K562 (cell line): ENCODE data around the gene KRT77. TPM values are rescaled to one million over a fixed set of nuclear protein-coding genes. Genes with fewer than 3 reads are reported as not detected.

ENCODE experiments used
- ATAC-seq: fragments of 200-7000 bp; cut with Tn5 transposase; 3 replicates; pipeline ENCODE4 v1.9.1; 2020; ENCODE audit warnings: moderate library complexity
- BruUV-seq: library from RNA; stranded (reverse); fragments of 400-500 nt; replicated peaks from 2 replicates; lab custom pipeline; 2021; lab: Mats Ljungman, UMichigan
- CTCF ChIA-PET: fragments of 300-600 bp; formaldehyde crosslinking; extraction: SDS; loops from one replicate; lab custom pipeline; 2021; ENCODE audit warnings: low intra/inter-chr PET ratio; lab: Yijun Ruan, JAX
- POLR2A ChIA-PET: fragments of 300-600, 350-650 bp; sonication (Branson Sonifier 250); formaldehyde crosslinking; extraction: SDS; loops from one replicate; lab custom pipeline; 2021; ENCODE audit warnings: antibody characterized with exemption, inconsistent platforms; lab: Yijun Ruan, JAX
- DNase-seq, 4 experiments: peaks; one replicate each; pipeline versions ENCODE4 v3.0.0 to v3.0.0-alpha.2; 2011 to 2018; ENCODE audit warnings: low spot score in 3 of 4, mixed read lengths in 3 of 4; ENCODE audit errors: extremely low read depth in 1 of 4
- FAIRE-seq: peaks from 2 replicates; lab custom pipeline; 2011; peaks lifted over from hg19 to GRCh38; lab: Jason Lieb, UNC
- H2AFZ ChIP-seq: 2 replicates; pipeline ENCODE4 v1.6.0; 2011; ENCODE audit warnings: low read depth, low read length, control low read depth, inconsistent platforms
- H3K27ac ChIP-seq: fragments of 200-600 bp; 3 replicates; pipeline ENCODE4 v1.8.0; 2011; ENCODE audit warnings: low read depth, mild to moderate bottlenecking, control low read depth, inconsistent platforms, low read length, moderate library complexity, mixed read lengths; ENCODE audit errors: extremely low read depth
- H3K27me3 ChIP-seq, 2 experiments: fragments of 300-600 bp in 1 of 2; 2 replicates in 1 of 2; 3 replicates in 1 of 2; pipeline versions ENCODE4 v1.6.0 to v1.8.0; 2011; ENCODE audit warnings: inconsistent platforms in 2 of 2, low read length in 2 of 2, mild to moderate bottlenecking in 1 of 2, mixed read lengths in 1 of 2, moderate library complexity in 1 of 2; ENCODE audit not compliant: control insufficient read depth in 2 of 2, insufficient read depth in 2 of 2
- H3K36me3 ChIP-seq: fragments of 300-600 bp; 3 replicates; pipeline ENCODE4 v1.8.0; 2011; ENCODE audit warnings: mild to moderate bottlenecking, low read length, inconsistent platforms; ENCODE audit not compliant: control insufficient read depth, insufficient read depth
- H3K4me1 ChIP-seq, 2 experiments: fragments of 200-600 bp in 1 of 2; replicated peaks in 1 of 2; 2 replicates in 1 of 2; 3 replicates in 1 of 2; pipeline versions ENCODE4 v1.5.1 to v1.8.0; 2011; ENCODE audit warnings: inconsistent platforms in 2 of 2, low read length in 2 of 2, mild to moderate bottlenecking in 1 of 2, mixed read lengths in 1 of 2, moderate library complexity in 1 of 2; ENCODE audit not compliant: control insufficient read depth in 2 of 2, insufficient read depth in 2 of 2
- H3K4me2 ChIP-seq: 2 replicates; pipeline ENCODE4 v1.6.1; 2011; ENCODE audit warnings: low read length, control low read depth, inconsistent platforms, mixed read lengths; ENCODE audit not compliant: insufficient read depth
- H3K4me3 ChIP-seq: fragments of 200-600 bp; sonication (generic), shearing (Covaris generic); 2 replicates; pipeline ENCODE4 v1.5.1; 2016; ENCODE audit warnings: control low read depth, inconsistent platforms
- H3K79me2 ChIP-seq: fragments of 200-600 bp; 3 replicates; pipeline ENCODE4 v1.8.0; 2011; ENCODE audit warnings: low read length, inconsistent platforms; ENCODE audit not compliant: control insufficient read depth, insufficient read depth
- H3K9ac ChIP-seq, 2 experiments: 2 replicates each; pipeline versions ENCODE4 v1.6.0 to v1.6.1; 2011; ENCODE audit warnings: low read depth in 2 of 2, low read length in 2 of 2, control low read depth in 1 of 2, inconsistent platforms in 1 of 2, mild to moderate bottlenecking in 1 of 2, mixed read lengths in 1 of 2; ENCODE audit not compliant: insufficient read depth in 1 of 2
- H3K9me1 ChIP-seq: one replicate; pipeline ENCODE4 v1.6.0; 2011; ENCODE audit warnings: inconsistent platforms, mild to moderate bottlenecking, low read length, moderate library complexity; ENCODE audit not compliant: control insufficient read depth, insufficient read depth
- H3K9me3 ChIP-seq: replicated peaks from 2 replicates; pipeline ENCODE4 v1.5.1; 2011; ENCODE audit warnings: low read depth, low read length, inconsistent platforms; ENCODE audit not compliant: control insufficient read depth, insufficient read depth
- H4K20me1 ChIP-seq: replicated peaks from 2 replicates; pipeline ENCODE4 v1.6.1; 2011; ENCODE audit warnings: low read length, inconsistent platforms, mixed read lengths; ENCODE audit not compliant: control insufficient read depth, insufficient read depth
- SMAD4 ChIP-seq: fragments of 250-450 bp; sonication (Bioruptor Pico); conservative IDR thresholded peaks from 2 replicates; pipeline ENCODE4 v1.8.0; 2021; ENCODE audit warnings: inconsistent platforms, mild to moderate bottlenecking, moderate library complexity
- ZNF239 ChIP-seq: fragments of 250-450 bp; sonication (Bioruptor Pico); IDR thresholded peaks from 2 replicates; pipeline ENCODE4 v1.4.0; 2020; ENCODE audit warnings: mild to moderate bottlenecking
- WGBS: fragments of 100-300 bp; shearing (Covaris generic); methylation state at CpG from one replicate; pipeline ENCODE4 v1.1.6; 2016; ENCODE audit warnings: low coverage, mixed read lengths; ENCODE audit not compliant: insufficient coverage; ENCODE audit errors: missing lambda C conversion rate; 5-methylcytosine and 5-hydroxymethylcytosine counted together
- in situ Hi-C: fragments of 300-500 bp; cut with MboI; formaldehyde crosslinking; loops from 4 replicates; pipeline ENCODE4 v1.15.0; 2018; ENCODE audit warnings: inconsistent platforms, mixed read lengths
- intact Hi-C: fragments of 100-400 bp; cut with micrococcal nuclease; formaldehyde crosslinking; loops from 2 replicates; pipeline ENCODE4 v1.14.2; 2022
- polyA plus RNA-seq, 8 experiments: library from polyadenylated mRNA; depleted of rRNA in 4 of 8; stranded (reverse) in 5 of 8; unstranded in 3 of 8; fragments of >200 nt; fragmentation: Nextera tagmentation in 2 of 8; fragmentation: Illumina TruSeq in 1 of 8; extraction: Ambion mirVana in 2 of 8; extraction: Trizol in 1 of 8; gene quantifications; 2 replicates each; pipeline versions ENCODE4 v1.2.1 to v1.2.3, GENCODE V29; 2011 to 2014; ENCODE audit warnings: inconsistent platforms in 1 of 8, missing spikeins in 1 of 8
- total RNA-seq, 7 experiments: library from RNA; depleted of rRNA in 6 of 7; stranded (reverse); fragments of >200 nt in 6 of 7; fragmentation: Illumina TruSeq in 2 of 7; extraction: Trizol in 2 of 7; gene quantifications; 2 replicates each; pipeline versions ENCODE4 v1.2.1 to v1.2.3, GENCODE V29; 2011 to 2021; ENCODE audit warnings: low replicate concordance in 1 of 7
- TF ChIP-seq, protein P1 (sequence below): sonication (generic); formaldehyde crosslinking; IDR thresholded peaks from 2 replicates; pipeline ENCODE4 v1.8.1; 2023; ENCODE audit warnings: mild to moderate bottlenecking, missing genetic modification reagents, moderate library complexity
- TF ChIP-seq, protein P2 (sequence below): fragments of 450-650 bp; IDR thresholded peaks from 2 replicates; pipeline ENCODE4 v1.6.1; 2018; ENCODE audit warnings: mild to moderate bottlenecking, low read depth; ENCODE audit not compliant: partially characterized antibody
- TF ChIP-seq, protein P3 (sequence below), 2 experiments: fragments of 450-650 bp; formaldehyde crosslinking in 1 of 2; IDR thresholded peaks; 2 replicates each; pipeline versions ENCODE4 v1.4.0 to v1.6.1; 2014 to 2020; ENCODE audit warnings: mild to moderate bottlenecking in 2 of 2, borderline replicate concordance in 1 of 2, low read depth in 1 of 2
- TF ChIP-seq, protein P4 (sequence below): fragments of 450-650 bp; conservative IDR thresholded peaks from 2 replicates; pipeline ENCODE4 v1.6.1; 2016; ENCODE audit warnings: missing genetic modification characterization, low read depth, mild to moderate bottlenecking, control low read depth, missing compliant biosample characterization

Gene KRT77
- total and polyA plus RNA-seq, 9 of the 15 experiments (the other 6 are each of a cell fraction or from before 2014, with no cell fraction given) = not detected

DNA sequence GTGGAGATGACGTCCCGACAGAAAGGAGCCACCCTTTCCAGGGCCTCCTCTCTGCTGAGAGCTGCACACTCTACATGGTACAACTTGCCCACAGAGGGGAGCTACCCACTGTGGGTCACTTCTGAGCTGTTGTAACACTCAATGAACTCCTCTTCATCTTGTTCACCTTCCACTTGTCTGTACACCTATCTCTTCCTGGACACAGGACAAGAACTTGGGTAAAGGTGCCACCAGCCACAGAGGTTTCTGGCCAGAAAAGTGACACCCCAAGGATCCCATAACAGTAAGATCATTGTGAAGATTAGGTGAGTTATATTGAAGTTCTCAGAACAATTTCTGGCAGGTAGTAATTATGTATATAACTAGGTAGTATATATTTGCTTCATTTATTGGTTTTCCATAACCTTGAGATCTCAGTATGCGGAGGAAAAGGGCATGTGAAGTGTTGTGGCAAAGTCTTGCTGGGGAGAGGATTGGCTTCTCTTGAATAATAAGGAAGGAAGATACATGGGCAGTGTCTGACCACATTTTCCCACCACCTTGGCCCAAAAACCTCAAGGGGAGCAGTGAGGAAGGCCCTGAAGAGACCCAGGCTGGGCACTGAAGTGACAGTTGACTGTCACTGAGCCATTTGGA is 39.6 kb upstream of the KRT77 start:
- Histone ChIP-seq H3K4me3 (no peak overlapping the region), H3K36me3 (no peaks in the 10 kb centered on the region), H3K9me3 (no peaks in the 10 kb centered on the region), H4K20me1 (no peaks in the 10 kb centered on the region; the same call in 1 of the 2 replicates), H3K9ac (no peak overlapping the region), H3K27me3 (peaks cover 0 to 17% of the 10 kb centered on the region in 2 experiments; a peak in 3 of 5 replicates), H3K4me2 (no peak overlapping the region), H3K9me1 (no peaks in the 10 kb centered on the region), H2AFZ (no peak overlapping the region), H3K27ac (no peak overlapping the region), H3K4me1 (peaks cover 0 to 4% of the 10 kb centered on the region in 2 experiments; a peak in 1 of 5 replicates), H3K79me2 (no peaks in the 10 kb centered on the region)
- ATAC-seq (no peak), FAIRE-seq (no peak), DNase-seq (no peak)
- 0% methylated on average over 3 of the region's 3 CpGs for WGBS
- ChIA-PET CTCF (no interaction called here), POLR2A (no interaction called here)
- in situ Hi-C loops (no loop called here), intact Hi-C loops (no loop called here)
- BruUV-seq = no TSS peak
- TF ChIP-seq, protein P1, sequence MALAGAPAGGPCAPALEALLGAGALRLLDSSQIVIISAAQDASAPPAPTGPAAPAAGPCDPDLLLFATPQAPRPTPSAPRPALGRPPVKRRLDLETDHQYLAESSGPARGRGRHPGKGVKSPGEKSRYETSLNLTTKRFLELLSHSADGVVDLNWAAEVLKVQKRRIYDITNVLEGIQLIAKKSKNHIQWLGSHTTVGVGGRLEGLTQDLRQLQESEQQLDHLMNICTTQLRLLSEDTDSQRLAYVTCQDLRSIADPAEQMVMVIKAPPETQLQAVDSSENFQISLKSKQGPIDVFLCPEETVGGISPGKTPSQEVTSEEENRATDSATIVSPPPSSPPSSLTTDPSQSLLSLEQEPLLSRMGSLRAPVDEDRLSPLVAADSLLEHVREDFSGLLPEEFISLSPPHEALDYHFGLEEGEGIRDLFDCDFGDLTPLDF = no peak
- TF ChIP-seq, protein P2, sequence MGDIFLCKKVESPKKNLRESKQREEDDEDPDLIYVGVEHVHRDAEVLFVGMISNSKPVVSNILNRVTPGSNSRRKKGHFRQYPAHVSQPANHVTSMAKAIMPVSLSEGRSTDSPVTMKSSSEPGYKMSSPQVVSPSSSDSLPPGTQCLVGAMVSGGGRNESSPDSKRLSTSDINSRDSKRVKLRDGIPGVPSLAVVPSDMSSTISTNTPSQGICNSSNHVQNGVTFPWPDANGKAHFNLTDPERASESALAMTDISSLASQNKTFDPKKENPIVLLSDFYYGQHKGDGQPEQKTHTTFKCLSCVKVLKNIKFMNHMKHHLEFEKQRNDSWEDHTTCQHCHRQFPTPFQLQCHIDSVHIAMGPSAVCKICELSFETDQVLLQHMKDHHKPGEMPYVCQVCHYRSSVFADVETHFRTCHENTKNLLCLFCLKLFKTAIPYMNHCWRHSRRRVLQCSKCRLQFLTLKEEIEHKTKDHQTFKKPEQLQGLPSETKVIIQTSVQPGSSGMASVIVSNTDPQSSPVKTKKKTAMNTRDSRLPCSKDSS = no peak
- TF ChIP-seq, protein P3, sequence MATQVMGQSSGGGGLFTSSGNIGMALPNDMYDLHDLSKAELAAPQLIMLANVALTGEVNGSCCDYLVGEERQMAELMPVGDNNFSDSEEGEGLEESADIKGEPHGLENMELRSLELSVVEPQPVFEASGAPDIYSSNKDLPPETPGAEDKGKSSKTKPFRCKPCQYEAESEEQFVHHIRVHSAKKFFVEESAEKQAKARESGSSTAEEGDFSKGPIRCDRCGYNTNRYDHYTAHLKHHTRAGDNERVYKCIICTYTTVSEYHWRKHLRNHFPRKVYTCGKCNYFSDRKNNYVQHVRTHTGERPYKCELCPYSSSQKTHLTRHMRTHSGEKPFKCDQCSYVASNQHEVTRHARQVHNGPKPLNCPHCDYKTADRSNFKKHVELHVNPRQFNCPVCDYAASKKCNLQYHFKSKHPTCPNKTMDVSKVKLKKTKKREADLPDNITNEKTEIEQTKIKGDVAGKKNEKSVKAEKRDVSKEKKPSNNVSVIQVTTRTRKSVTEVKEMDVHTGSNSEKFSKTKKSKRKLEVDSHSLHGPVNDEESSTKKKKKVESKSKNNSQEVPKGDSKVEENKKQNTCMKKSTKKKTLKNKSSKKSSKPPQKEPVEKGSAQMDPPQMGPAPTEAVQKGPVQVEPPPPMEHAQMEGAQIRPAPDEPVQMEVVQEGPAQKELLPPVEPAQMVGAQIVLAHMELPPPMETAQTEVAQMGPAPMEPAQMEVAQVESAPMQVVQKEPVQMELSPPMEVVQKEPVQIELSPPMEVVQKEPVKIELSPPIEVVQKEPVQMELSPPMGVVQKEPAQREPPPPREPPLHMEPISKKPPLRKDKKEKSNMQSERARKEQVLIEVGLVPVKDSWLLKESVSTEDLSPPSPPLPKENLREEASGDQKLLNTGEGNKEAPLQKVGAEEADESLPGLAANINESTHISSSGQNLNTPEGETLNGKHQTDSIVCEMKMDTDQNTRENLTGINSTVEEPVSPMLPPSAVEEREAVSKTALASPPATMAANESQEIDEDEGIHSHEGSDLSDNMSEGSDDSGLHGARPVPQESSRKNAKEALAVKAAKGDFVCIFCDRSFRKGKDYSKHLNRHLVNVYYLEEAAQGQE (IDR thresholded peaks at IDR 0.05; ENCODE audit: borderline replicate concordance) = no peak; the same call in 1 of the 2 replicates
- TF ChIP-seq, protein P3 (CRISPR knock-in tag; IDR thresholded peaks at IDR 0.05; ENCODE audit: low read depth) = no peak
- TF ChIP-seq SMAD4 (CRISPR knock-in tag) = no peak
- no peak for TF ChIP-seq ZNF239
- TF ChIP-seq, protein P4, sequence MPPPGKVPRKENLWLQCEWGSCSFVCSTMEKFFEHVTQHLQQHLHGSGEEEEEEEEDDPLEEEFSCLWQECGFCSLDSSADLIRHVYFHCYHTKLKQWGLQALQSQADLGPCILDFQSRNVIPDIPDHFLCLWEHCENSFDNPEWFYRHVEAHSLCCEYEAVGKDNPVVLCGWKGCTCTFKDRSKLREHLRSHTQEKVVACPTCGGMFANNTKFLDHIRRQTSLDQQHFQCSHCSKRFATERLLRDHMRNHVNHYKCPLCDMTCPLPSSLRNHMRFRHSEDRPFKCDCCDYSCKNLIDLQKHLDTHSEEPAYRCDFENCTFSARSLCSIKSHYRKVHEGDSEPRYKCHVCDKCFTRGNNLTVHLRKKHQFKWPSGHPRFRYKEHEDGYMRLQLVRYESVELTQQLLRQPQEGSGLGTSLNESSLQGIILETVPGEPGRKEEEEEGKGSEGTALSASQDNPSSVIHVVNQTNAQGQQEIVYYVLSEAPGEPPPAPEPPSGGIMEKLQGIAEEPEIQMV = no peak
